ENCODE measurements around the gene CLEC2D.

DNA sequence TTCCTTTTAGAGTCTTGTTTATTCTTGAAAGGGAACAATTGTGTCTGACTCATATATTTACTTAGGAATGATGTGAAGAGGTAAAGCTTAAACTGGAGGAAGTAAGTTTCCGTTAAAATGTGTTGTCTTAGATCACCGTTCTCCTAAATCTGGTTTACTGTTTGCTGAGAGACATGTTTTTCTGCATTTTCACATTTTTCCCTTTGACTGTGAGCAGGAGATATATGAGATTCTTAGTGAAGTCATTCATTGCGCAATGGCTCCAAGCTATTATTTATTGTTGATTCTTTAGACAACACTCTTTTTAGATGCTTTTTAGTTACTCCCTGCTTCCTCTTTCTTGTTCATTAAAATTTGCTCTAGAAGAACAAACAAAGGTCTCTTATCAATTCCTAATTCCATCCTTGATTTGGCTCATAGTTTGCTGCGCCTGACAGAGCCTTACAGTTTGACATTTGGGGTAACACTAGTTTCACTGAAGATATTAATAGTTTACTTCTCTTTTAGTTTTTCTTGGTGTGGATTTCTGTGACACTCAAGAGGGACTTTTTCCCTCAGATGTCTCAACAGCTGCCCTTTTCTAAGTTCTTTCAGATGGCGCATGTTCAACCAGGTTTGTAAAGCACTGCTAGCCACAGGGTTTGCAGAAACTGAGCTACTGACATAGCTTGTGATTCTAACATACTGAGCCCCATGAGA lies 52.0 kb downstream of the CLEC2D start:
- TF ChIP-seq, protein P1, sequence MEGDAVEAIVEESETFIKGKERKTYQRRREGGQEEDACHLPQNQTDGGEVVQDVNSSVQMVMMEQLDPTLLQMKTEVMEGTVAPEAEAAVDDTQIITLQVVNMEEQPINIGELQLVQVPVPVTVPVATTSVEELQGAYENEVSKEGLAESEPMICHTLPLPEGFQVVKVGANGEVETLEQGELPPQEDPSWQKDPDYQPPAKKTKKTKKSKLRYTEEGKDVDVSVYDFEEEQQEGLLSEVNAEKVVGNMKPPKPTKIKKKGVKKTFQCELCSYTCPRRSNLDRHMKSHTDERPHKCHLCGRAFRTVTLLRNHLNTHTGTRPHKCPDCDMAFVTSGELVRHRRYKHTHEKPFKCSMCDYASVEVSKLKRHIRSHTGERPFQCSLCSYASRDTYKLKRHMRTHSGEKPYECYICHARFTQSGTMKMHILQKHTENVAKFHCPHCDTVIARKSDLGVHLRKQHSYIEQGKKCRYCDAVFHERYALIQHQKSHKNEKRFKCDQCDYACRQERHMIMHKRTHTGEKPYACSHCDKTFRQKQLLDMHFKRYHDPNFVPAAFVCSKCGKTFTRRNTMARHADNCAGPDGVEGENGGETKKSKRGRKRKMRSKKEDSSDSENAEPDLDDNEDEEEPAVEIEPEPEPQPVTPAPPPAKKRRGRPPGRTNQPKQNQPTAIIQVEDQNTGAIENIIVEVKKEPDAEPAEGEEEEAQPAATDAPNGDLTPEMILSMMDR (IDR thresholded peaks at IDR 0.05) = no peak
- TF ChIP-seq POLR2A (IDR thresholded peaks at IDR 0.05) (no peak), POLR2AphosphoS5 (IDR thresholded peaks at IDR 0.05; ENCODE audit: insufficient read depth in 1 of 2, low read depth in 1 of 2) (no peak)

All from vagina (tissue), 2 donors.